ENCODE data around the gene CDKAL1.
"Not testable (repeated sequence)": the region's sequence is repeated elsewhere in the genome, so short reads cannot be mapped to it uniquely, and the experiment has no call there.

Gene CDKAL1

GRCh38 chr6:20590476-20590875, 56.2 kb downstream of the CDKAL1 start:
- H3K36me3 ChIP-seq (ENCODE audit: control insufficient read depth, insufficient read depth, low read length); H3K4me3 ChIP-seq (ENCODE audit: low read depth, low read length): not testable (repeated sequence)

DNA sequence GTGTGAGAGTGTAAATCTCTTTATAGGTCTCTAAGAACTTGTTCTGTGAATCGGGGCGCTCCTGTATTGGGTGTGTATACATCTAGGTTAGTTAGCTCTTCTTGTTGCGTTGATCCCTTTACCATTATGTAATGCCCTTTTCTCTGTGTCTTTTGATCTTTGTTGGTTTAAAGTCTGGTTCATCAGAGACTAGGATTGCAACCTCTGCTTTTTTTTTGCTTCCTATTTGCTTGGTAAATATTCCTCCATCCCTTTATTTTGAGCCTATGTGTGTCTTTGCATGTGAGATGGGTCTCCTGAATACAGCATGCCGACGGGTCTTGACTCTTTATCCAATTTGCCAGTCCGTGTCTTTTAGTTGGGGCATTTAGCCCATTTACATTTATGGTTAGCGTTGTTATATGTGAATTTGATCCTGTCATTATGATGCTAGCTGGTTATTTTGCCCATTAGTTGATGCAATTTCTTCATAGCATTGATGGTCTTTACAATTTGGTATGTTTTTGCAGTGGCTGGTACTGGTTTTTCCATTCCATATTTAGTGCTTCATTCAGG, 60.1 kb downstream of the CDKAL1 start:
- not testable (repeated sequence) for H3K4me1 ChIP-seq (ENCODE audit: control insufficient read depth, insufficient read depth, low read length); H3K9me3 ChIP-seq (ENCODE audit: control insufficient read depth, insufficient read depth, low read length); H3K27ac ChIP-seq (ENCODE audit: low read depth, low read length); H3K4me3 ChIP-seq (ENCODE audit: low read depth, low read length); H3K36me3 ChIP-seq (ENCODE audit: control insufficient read depth, insufficient read depth, low read length); H3K27me3 ChIP-seq (ENCODE audit: control insufficient read depth, insufficient read depth, low read length); H3K9ac ChIP-seq (ENCODE audit: low read depth, low read length)

More at GRCh38 chr6:20590476-20590875, 56.2 kb downstream of the CDKAL1 start:
- not testable (repeated sequence) for H3K9me3 ChIP-seq (ENCODE audit: control insufficient read depth, insufficient read depth, low read length); H3K27me3 ChIP-seq (ENCODE audit: control insufficient read depth, insufficient read depth, low read length); H3K9ac ChIP-seq (ENCODE audit: low read depth, low read length); H3K4me1 ChIP-seq (ENCODE audit: control insufficient read depth, insufficient read depth, low read length); H3K27ac ChIP-seq (ENCODE audit: low read depth, low read length)

- Histone ChIP-seq H3K27ac (ENCODE audit: low read depth, low read length) (no peak overlapping the region), H3K36me3 (ENCODE audit: control insufficient read depth, insufficient read depth, low read length) (no peaks in the 10 kb centered on the region)
Observed at GRCh38 chr6:20599302-20600051, 65.2 kb downstream of the CDKAL1 start.

GRCh38 chr6:20600831-20601230, 66.6 kb downstream of the CDKAL1 start:
- Histone ChIP-seq H3K9ac (ENCODE audit: low read depth, low read length) (no peak overlapping the region), H3K4me1 (ENCODE audit: control insufficient read depth, insufficient read depth, low read length) (peaks cover 8% of the 10 kb centered on the region; the same call in 1 of the 2 replicates), H3K36me3 (ENCODE audit: control insufficient read depth, insufficient read depth, low read length) (no peaks in the 10 kb centered on the region), H3K9me3 (ENCODE audit: control insufficient read depth, insufficient read depth, low read length) (no peaks in the 10 kb centered on the region), H3K27me3 (ENCODE audit: control insufficient read depth, insufficient read depth, low read length) (no peaks in the 10 kb centered on the region), H3K27ac (ENCODE audit: low read depth, low read length) (no peak overlapping the region), H3K4me3 (ENCODE audit: low read depth, low read length) (no peak overlapping the region)

More at GRCh38 chr6:20599302-20600051, 65.2 kb downstream of the CDKAL1 start:
- no peaks in the 10 kb centered on the region for H3K27me3 ChIP-seq (ENCODE audit: control insufficient read depth, insufficient read depth, low read length)
- H3K4me1 ChIP-seq (ENCODE audit: control insufficient read depth, insufficient read depth, low read length), result peaks cover 6% of the 10 kb centered on the region; the same call in 1 of the 2 replicates
- H3K4me3 ChIP-seq (ENCODE audit: low read depth, low read length), result no peak overlapping the region
- no peaks in the 10 kb centered on the region for H3K9me3 ChIP-seq (ENCODE audit: control insufficient read depth, insufficient read depth, low read length)
- H3K9ac ChIP-seq (ENCODE audit: low read depth, low read length), result no peak overlapping the region

DNA sequence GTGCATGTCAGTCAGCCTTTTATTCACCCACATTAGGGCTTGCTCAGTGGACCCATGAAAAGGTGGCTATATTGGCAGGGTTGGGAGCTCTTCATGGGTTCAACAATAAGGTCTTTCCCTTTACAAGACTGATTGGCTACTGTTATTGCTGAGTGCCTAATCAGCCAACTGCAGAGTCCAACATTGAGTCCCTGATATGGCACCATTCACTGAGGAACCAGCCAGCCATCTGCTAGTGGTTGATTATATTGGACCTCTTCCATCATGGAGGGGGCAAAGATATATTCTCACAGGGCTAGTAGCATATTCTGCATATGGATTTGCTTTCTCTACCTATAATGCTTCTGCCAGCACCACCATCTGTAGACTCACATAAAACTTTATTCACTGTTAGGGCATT, 69.9 kb downstream of the CDKAL1 start:
- Histone ChIP-seq H3K27ac (ENCODE audit: low read depth, low read length) (no peak overlapping the region), H3K4me1 (ENCODE audit: control insufficient read depth, insufficient read depth, low read length) (peaks cover 15% of the 10 kb centered on the region; the same call in 1 of the 2 replicates), H3K9ac (ENCODE audit: low read depth, low read length) (no peak overlapping the region)

GRCh38 chr6:20605061-20605460, 70.8 kb downstream of the CDKAL1 start:
- Histone ChIP-seq H3K4me3 (ENCODE audit: low read depth, low read length) (no peak overlapping the region), H3K36me3 (ENCODE audit: control insufficient read depth, insufficient read depth, low read length) (no peaks in the 10 kb centered on the region), H3K4me1 (ENCODE audit: control insufficient read depth, insufficient read depth, low read length) (peaks cover 10% of the 10 kb centered on the region; the same call in 1 of the 2 replicates), H3K27ac (ENCODE audit: low read depth, low read length) (no peak overlapping the region), H3K9ac (ENCODE audit: low read depth, low read length) (no peak overlapping the region), H3K9me3 (ENCODE audit: control insufficient read depth, insufficient read depth, low read length) (no peaks in the 10 kb centered on the region), H3K27me3 (ENCODE audit: control insufficient read depth, insufficient read depth, low read length) (no peaks in the 10 kb centered on the region)

More for the DNA sequence above, 69.9 kb downstream of the CDKAL1 start:
- H3K27me3 ChIP-seq (ENCODE audit: control insufficient read depth, insufficient read depth, low read length), result no peaks in the 10 kb centered on the region
- no peaks in the 10 kb centered on the region for H3K36me3 ChIP-seq (ENCODE audit: control insufficient read depth, insufficient read depth, low read length)
- H3K9me3 ChIP-seq (ENCODE audit: control insufficient read depth, insufficient read depth, low read length), result no peaks in the 10 kb centered on the region
- no peak overlapping the region for H3K4me3 ChIP-seq (ENCODE audit: low read depth, low read length)

GRCh38 chr6:20605581-20605980, 71.3 kb downstream of the CDKAL1 start:
- Histone ChIP-seq H3K27ac (ENCODE audit: low read depth, low read length) (no peak overlapping the region), H3K36me3 (ENCODE audit: control insufficient read depth, insufficient read depth, low read length) (no peaks in the 10 kb centered on the region), H3K27me3 (ENCODE audit: control insufficient read depth, insufficient read depth, low read length) (no peaks in the 10 kb centered on the region), H3K9ac (ENCODE audit: low read depth, low read length) (no peak overlapping the region), H3K9me3 (ENCODE audit: control insufficient read depth, insufficient read depth, low read length) (no peaks in the 10 kb centered on the region), H3K4me3 (ENCODE audit: low read depth, low read length) (no peak overlapping the region), H3K4me1 (ENCODE audit: control insufficient read depth, insufficient read depth, low read length) (peaks cover 10% of the 10 kb centered on the region; the same call in 1 of the 2 replicates)

- Histone ChIP-seq H3K27ac (ENCODE audit: low read depth, low read length) (no peak overlapping the region), H3K27me3 (ENCODE audit: control insufficient read depth, insufficient read depth, low read length) (no peaks in the 10 kb centered on the region), H3K9ac (ENCODE audit: low read depth, low read length) (no peak overlapping the region), H3K9me3 (ENCODE audit: control insufficient read depth, insufficient read depth, low read length) (no peaks in the 10 kb centered on the region), H3K4me3 (ENCODE audit: low read depth, low read length) (no peak overlapping the region), H3K36me3 (ENCODE audit: control insufficient read depth, insufficient read depth, low read length) (no peaks in the 10 kb centered on the region), H3K4me1 (ENCODE audit: control insufficient read depth, insufficient read depth, low read length) (peaks cover 10% of the 10 kb centered on the region; the same call in 1 of the 2 replicates)
Observed at GRCh38 chr6:20606831-20607230, 72.6 kb downstream of the CDKAL1 start.

DNA sequence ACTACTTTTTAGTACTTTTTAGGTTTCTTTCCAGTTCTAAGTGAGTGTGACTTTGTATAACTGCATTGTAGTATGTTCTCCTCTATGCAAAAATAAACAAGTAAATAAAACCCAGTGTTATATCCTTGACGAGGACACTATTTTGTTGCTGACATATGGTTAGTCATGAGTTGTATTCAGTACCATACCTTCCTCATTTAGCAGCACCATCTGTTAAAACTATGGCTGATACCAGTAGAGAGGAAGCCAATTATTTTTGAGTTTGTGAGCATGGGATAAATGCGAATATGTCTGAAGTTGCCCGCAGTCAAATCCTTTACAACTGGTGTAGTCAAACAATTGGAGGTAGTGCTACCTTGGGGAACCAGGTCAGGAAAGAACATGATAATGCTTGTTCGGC, 74.1 kb downstream of the CDKAL1 start:
- no peak overlapping the region for H3K4me3 ChIP-seq (ENCODE audit: low read depth, low read length)
- no peaks in the 10 kb centered on the region for H3K36me3 ChIP-seq (ENCODE audit: control insufficient read depth, insufficient read depth, low read length)
- H3K27me3 ChIP-seq (ENCODE audit: control insufficient read depth, insufficient read depth, low read length), result no peaks in the 10 kb centered on the region
- no peaks in the 10 kb centered on the region for H3K9me3 ChIP-seq (ENCODE audit: control insufficient read depth, insufficient read depth, low read length)
- no peak overlapping the region for H3K27ac ChIP-seq (ENCODE audit: low read depth, low read length)
- no peak overlapping the region for H3K9ac ChIP-seq (ENCODE audit: low read depth, low read length)
- peaks cover 10% of the 10 kb centered on the region; the same call in 1 of the 2 replicates for H3K4me1 ChIP-seq (ENCODE audit: control insufficient read depth, insufficient read depth, low read length)

DNA sequence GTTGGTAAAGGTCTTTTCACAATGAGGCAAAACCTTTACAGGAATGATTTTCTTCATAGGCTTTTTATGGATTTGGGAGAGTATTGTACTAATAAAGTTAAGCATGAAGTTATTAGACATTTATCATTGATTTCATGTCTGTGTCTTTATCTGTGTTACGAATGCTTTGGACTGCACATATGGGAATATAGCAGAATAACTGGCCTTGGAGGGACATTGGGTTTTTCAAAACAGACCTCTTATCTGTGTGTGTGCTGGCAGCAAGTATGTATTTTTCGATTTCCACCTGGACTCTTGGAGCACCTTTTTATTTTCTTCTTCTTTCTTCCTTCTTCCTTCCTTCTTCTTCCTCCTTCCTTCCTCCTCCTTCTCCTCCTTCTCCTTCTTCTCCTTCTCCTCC, 74.6 kb downstream of the CDKAL1 start:
- H3K9me3 ChIP-seq (ENCODE audit: control insufficient read depth, insufficient read depth, low read length), result no peaks in the 10 kb centered on the region
- H3K4me1 ChIP-seq (ENCODE audit: control insufficient read depth, insufficient read depth, low read length), result peaks cover 10% of the 10 kb centered on the region; the same call in 1 of the 2 replicates
- H3K9ac ChIP-seq (ENCODE audit: low read depth, low read length), result no peak overlapping the region
- H3K27me3 ChIP-seq (ENCODE audit: control insufficient read depth, insufficient read depth, low read length), result no peaks in the 10 kb centered on the region
- H3K4me3 ChIP-seq (ENCODE audit: low read depth, low read length), result no peak overlapping the region
- no peaks in the 10 kb centered on the region for H3K36me3 ChIP-seq (ENCODE audit: control insufficient read depth, insufficient read depth, low read length)
- no peak overlapping the region for H3K27ac ChIP-seq (ENCODE audit: low read depth, low read length)

DNA sequence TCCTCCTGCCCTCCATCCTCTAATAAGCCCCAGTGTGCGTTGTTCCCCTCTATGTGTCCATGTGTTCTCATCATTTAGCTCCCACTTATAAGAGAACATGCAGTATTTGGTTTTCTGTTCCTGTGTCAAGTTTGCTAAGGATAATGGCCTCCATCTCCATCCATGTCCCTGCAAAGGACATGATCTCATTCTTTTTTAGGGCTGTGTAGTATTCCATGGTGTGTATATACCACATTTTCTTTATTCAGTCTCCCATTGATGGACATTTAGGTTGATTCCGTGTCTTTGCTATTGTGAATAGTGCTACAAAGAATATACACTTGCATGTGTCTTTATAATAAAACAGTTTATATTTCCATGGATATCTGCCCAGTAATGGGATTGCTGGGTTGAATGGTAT, 75.7 kb downstream of the CDKAL1 start:
- not testable (repeated sequence) for H3K27ac ChIP-seq (ENCODE audit: low read depth, low read length); H3K36me3 ChIP-seq (ENCODE audit: control insufficient read depth, insufficient read depth, low read length); H3K9ac ChIP-seq (ENCODE audit: low read depth, low read length); H3K27me3 ChIP-seq (ENCODE audit: control insufficient read depth, insufficient read depth, low read length); H3K4me3 ChIP-seq (ENCODE audit: low read depth, low read length); H3K9me3 ChIP-seq (ENCODE audit: control insufficient read depth, insufficient read depth, low read length)
- H3K4me1 ChIP-seq (ENCODE audit: control insufficient read depth, insufficient read depth, low read length), result peaks cover 10% of the 10 kb centered on the region; the same call in 1 of the 2 replicates

Data from HUES48 (cell line).